Measurements from ENCODE around the gene C10orf95. TPM values are rescaled to one million over a fixed set of nuclear protein-coding genes. Genes with fewer than 3 reads are reported as not detected.

C10orf95 gene
- total RNA-seq, 2 donors from 2014 or later, result 0.85 to 3.7 TPM

DNA sequence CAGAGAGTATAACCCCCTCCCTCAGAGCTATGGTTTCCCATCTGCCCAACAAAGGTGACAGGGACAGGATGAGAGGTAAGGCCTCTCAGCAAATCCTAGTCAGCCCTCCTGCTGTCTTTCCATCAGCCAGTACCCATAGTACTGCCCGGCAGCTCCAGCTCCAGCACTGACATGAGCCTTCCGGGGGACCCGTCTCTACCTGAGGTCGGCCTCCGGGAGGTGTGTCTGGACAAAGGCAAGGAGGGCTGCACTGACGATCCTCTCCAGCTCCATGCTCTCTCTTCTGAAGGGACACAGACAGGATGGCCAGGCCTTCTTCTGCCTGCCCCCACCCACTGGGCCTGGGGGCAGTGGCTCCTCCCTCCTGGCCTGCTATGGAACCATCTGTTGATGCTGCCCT is 26.4 kb downstream of the C10orf95 start:
- no peak overlapping the region for H3K27ac ChIP-seq
- no peak for DNase-seq (ENCODE audit: low spot score)
- H3K36me3 ChIP-seq, result peaks cover 0 to 8% of the 10 kb centered on the region in 2 donors
- no peak overlapping the region for H3K4me3 ChIP-seq
- H3K9me3 ChIP-seq, result no peaks in the 10 kb centered on the region
- 72% methylated on average over 6 of the region's 6 CpGs for WGBS
- TF ChIP-seq CTCF (IDR thresholded peaks at IDR 0.05) (no peak), POLR2A (IDR thresholded peaks at IDR 0.05) (no peak), POLR2AphosphoS5 (IDR thresholded peaks at IDR 0.05) (no peak)
- peaks cover 19% of the 10 kb centered on the region for H3K4me1 ChIP-seq (replicated peaks)
- no peaks in the 10 kb centered on the region for H3K27me3 ChIP-seq (replicated peaks; ENCODE audit: insufficient read depth)
- intact Hi-C loops (cut with DNase I), result no loop called here

GRCh38 chr10:102424145-102424544 is 27.2 kb downstream of the C10orf95 start:
- 77% methylated on average over 9 of the region's 9 CpGs for WGBS
- H3K27me3 ChIP-seq (replicated peaks; ENCODE audit: insufficient read depth), result no peaks in the 10 kb centered on the region
- DNase-seq (ENCODE audit: low spot score), result no peak
- no peaks in the 10 kb centered on the region for H3K9me3 ChIP-seq
- no peak overlapping the region for H3K4me3 ChIP-seq
- intact Hi-C loops (cut with DNase I), result no loop called here
- H3K27ac ChIP-seq, result no peak overlapping the region
- TF ChIP-seq POLR2A (IDR thresholded peaks at IDR 0.05) (no peak), CTCF (IDR thresholded peaks at IDR 0.05) (no peak), POLR2AphosphoS5 (IDR thresholded peaks at IDR 0.05) (no peak)
- peaks cover 0 to 8% of the 10 kb centered on the region in 2 donors for H3K36me3 ChIP-seq
- H3K4me1 ChIP-seq (replicated peaks), result peaks cover 25% of the 10 kb centered on the region

GRCh38 chr10:102423372-102423968 is 27.9 kb downstream of the C10orf95 start:
- H3K27me3 ChIP-seq (replicated peaks; ENCODE audit: insufficient read depth), result no peaks in the 10 kb centered on the region
- no peak for DNase-seq (ENCODE audit: low spot score)
- 84% methylated on average over 13 of the region's 13 CpGs for whole genome bisulfite sequencing
- no peak overlapping the region for H3K27ac ChIP-seq
- intact Hi-C loops (cut with DNase I), result no loop called here
- no peaks in the 10 kb centered on the region for H3K9me3 ChIP-seq
- H3K4me1 ChIP-seq (replicated peaks), result peaks cover 26% of the 10 kb centered on the region
- no peak overlapping the region for H3K4me3 ChIP-seq
- no peak for TF ChIP-seq POLR2A (IDR thresholded peaks at IDR 0.05)
- no peak for TF ChIP-seq POLR2AphosphoS5 (IDR thresholded peaks at IDR 0.05)
- TF ChIP-seq CTCF (IDR thresholded peaks at IDR 0.05), result no peak
- H3K36me3 ChIP-seq, result peaks cover 0 to 8% of the 10 kb centered on the region in 2 donors

DNA sequence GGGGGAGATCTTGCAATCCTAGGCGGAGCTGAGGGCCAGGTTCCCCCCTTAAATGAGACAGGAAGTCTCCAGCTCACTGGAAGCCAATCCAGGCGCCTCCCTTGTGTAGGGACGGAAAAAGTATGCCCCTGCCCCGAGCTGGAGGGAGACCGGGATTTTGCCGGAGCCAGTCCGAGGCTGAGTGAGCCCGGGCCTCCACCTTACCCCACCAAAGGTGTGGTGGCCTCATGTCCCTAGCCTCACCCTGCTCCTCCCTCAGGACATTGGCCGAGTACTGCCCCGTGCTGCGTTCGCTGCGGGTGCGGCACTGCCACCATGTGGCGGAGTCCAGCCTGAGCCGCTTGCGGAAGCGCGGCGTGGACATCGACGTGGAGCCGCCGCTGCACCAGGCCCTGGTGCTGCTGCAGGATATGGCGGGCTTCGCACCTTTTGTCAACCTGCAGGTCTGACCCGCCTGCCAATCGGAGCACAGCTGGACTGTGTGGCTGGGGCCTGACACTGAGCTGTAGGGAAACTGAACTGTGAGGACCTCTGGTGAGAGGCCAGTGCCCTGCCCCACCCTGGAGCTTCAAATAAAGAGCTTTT is 28.7 kb downstream of the C10orf95 start:
- WGBS, result 0% methylated on average over 11 of the region's 28 CpGs
- intact Hi-C loops (cut with DNase I), result no loop called here
- Histone ChIP-seq H3K36me3 (peaks cover 0 to 8% of the 10 kb centered on the region in 2 donors), H3K4me1 (replicated peaks) (peaks cover 26% of the 10 kb centered on the region), H3K9me3 (no peaks in the 10 kb centered on the region), H3K27me3 (replicated peaks; ENCODE audit: insufficient read depth) (no peaks in the 10 kb centered on the region), H3K4me3 (peak overlapping the region; percentile 62 to 73), H3K27ac (peak overlapping the region; percentile 83 to 86)
- DNase-seq (ENCODE audit: low spot score), result peak; percentile 71
- TF ChIP-seq CTCF (IDR thresholded peaks at IDR 0.05) (peak; percentile 60 to 88 (median 72)), POLR2AphosphoS5 (IDR thresholded peaks at IDR 0.05) (peak; percentile 78), POLR2A (IDR thresholded peaks at IDR 0.05) (no peak)
